ENCODE results near the gene S100A10. TPM values are rescaled to one million over a fixed set of nuclear protein-coding genes. Genes with fewer than 3 reads are reported as not detected.
A peak's percentile ranks its signal among the peaks of the same experiment; 100 is the strongest.

The S100A10 gene
- total RNA-seq, 4 donors from 2014 or later = 127 to 351 (median 161) TPM

DNA sequence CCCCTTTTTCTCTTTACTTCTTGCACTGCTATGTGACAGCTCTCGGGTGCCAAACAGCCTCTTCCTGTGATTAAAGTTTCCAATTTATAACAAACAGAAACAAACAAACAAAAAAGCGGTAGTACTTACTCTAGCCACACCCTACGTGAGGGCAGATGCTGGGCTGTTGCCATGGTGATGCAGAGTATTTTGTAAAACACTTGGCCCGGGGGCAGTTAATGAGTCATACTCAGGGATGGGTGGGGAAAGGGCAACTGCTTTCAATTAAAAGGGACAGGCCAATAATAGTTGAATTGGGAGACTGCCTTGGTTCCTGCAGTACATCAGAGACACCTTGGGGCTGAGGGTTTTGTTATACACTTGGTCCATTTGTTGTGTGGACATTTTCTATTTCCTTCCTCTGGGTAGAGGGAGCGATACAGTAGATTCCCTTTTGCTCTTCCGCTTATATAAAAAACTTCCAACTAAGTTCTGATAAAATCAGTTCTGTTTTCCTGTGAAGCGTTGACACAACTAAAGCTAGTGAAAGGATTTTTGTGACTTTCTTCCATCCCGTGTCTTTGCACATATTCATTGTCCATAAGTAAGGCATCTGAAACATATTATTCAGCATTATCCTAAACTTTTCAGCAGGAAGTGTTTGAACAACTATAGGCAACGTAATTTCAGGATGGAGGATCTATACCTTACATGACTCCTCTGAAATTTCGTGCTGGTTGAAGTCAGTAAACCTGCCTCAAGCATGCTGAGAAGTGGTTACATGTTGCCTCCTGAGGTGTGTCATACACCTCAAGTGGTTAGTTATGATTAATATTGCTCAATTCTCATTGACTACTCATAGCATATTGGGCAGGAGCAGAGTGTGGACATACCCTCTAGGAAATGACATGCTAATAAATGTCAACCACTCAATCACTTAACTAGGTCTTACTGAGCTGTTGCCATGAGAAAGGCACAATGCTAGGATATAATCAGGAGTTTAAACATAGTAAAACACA, 47.6 kb downstream of the S100A10 start:
- ATAC-seq (ENCODE audit: low FRiP score) (peak; percentile 68), DNase-seq (ENCODE audit: low spot score) (peak; percentile 85)
- TF ChIP-seq CTCF (IDR thresholded peaks at IDR 0.05) = peak in 1 of 3 donors; percentile 11

GRCh38 chr1:151944857-151945575, 48.6 kb downstream of the S100A10 start:
- TF ChIP-seq CTCF (IDR thresholded peaks at IDR 0.05) = no peak

GRCh38 chr1:151944126-151944856, 49.4 kb downstream of the S100A10 start:
- DNase-seq (ENCODE audit: low spot score) (no peak), ATAC-seq (ENCODE audit: low FRiP score) (peak; percentile 3)
- TF ChIP-seq CTCF (IDR thresholded peaks at IDR 0.05) = no peak

More at GRCh38 chr1:151944857-151945575, 48.6 kb downstream of the S100A10 start:
- no peak for ATAC-seq (ENCODE audit: low FRiP score)
- no peak for DNase-seq (ENCODE audit: low spot score)

GRCh38 chr1:151943591-151943990, 50.1 kb downstream of the S100A10 start:
- ATAC-seq (ENCODE audit: low FRiP score) (no peak), DNase-seq (ENCODE audit: low spot score) (no peak)
- no peak for TF ChIP-seq CTCF (IDR thresholded peaks at IDR 0.05)

DNA sequence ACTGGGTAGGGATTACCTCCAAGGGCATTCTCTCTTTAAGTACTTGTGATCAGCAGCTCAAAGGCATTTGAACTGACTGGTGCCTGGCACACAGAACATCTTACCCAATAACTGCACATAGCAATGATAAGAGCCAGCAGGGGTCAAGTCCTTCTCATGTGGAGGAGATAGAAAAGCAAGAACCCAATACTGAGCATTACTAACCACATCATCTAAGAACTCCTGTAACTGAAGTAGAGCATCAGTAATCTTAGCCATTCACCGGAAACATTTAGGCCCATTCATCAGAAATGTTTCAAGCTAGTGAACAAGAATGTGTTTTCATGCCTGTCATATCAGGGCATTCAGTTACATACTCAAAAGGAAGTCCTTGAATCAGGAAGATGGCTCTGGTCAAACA, 50.8 kb downstream of the S100A10 start:
- no peak for TF ChIP-seq CTCF (IDR thresholded peaks at IDR 0.05)
- ATAC-seq (ENCODE audit: low FRiP score) (peak; percentile 33), DNase-seq (ENCODE audit: low spot score) (no peak)

DNA sequence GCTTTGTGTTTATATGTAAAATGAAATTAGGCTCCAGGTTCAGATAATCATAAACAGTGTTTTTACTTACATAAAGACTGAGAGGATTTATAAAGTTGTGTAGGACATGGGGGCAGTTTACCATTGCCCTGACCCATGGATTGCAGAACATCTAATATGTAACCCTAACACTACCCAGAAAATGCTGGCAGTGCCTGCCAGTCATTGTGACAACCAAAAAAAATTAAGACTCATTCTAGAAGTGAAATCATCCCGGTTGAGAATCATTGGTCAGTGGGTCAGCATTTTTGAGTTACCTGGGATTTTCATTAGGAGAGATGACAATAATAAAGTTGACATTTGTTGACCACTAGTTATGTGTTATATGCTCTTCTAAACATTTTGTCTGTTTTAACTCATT, 53.1 kb downstream of the S100A10 start:
- ATAC-seq (ENCODE audit: low FRiP score) (no peak), DNase-seq (ENCODE audit: low spot score) (no peak)
- no peak for TF ChIP-seq CTCF (IDR thresholded peaks at IDR 0.05)
